ENCODE data around the gene BAIAP3.

BAIAP3 gene

GRCh38 chr16:1345651-1346421, 12.4 kb downstream of the BAIAP3 start:
- no peak overlapping the region for H3K27ac ChIP-seq (ENCODE audit: low read length)
- H3K4me1 ChIP-seq (ENCODE audit: control insufficient read depth in 1 of 2, insufficient read depth in 2 of 2, low read length in 2 of 2) = peaks cover 3 to 17% of the 10 kb centered on the region in 2 donors
- H3K9me3 ChIP-seq (ENCODE audit: control insufficient read depth in 1 of 2, low read length in 2 of 2) = no peaks in the 10 kb centered on the region
- no peak overlapping the region for H3K4me3 ChIP-seq (ENCODE audit: low read depth in 1 of 2, low read length in 2 of 2)
- H3K27me3 ChIP-seq (ENCODE audit: low read depth, low read length) = no peaks in the 10 kb centered on the region
- H3K36me3 ChIP-seq (ENCODE audit: control insufficient read depth in 1 of 2, insufficient read depth in 2 of 2, low read length in 2 of 2) = peaks cover 0 to 24% of the 10 kb centered on the region in 2 donors

GRCh38 chr16:1346422-1347285, 13.2 kb downstream of the BAIAP3 start:
- H3K27me3 ChIP-seq (ENCODE audit: low read depth, low read length) = no peaks in the 10 kb centered on the region
- no peak overlapping the region for H3K4me3 ChIP-seq (ENCODE audit: low read depth in 1 of 2, low read length in 2 of 2)
- no peak overlapping the region for H3K27ac ChIP-seq (ENCODE audit: low read length)
- H3K4me1 ChIP-seq (ENCODE audit: control insufficient read depth in 1 of 2, insufficient read depth in 2 of 2, low read length in 2 of 2) = peaks cover 3 to 23% of the 10 kb centered on the region in 2 donors
- H3K9me3 ChIP-seq (ENCODE audit: control insufficient read depth in 1 of 2, low read length in 2 of 2) = no peaks in the 10 kb centered on the region
- H3K36me3 ChIP-seq (ENCODE audit: control insufficient read depth in 1 of 2, insufficient read depth in 2 of 2, low read length in 2 of 2) = peaks cover 0 to 24% of the 10 kb centered on the region in 2 donors

DNA sequence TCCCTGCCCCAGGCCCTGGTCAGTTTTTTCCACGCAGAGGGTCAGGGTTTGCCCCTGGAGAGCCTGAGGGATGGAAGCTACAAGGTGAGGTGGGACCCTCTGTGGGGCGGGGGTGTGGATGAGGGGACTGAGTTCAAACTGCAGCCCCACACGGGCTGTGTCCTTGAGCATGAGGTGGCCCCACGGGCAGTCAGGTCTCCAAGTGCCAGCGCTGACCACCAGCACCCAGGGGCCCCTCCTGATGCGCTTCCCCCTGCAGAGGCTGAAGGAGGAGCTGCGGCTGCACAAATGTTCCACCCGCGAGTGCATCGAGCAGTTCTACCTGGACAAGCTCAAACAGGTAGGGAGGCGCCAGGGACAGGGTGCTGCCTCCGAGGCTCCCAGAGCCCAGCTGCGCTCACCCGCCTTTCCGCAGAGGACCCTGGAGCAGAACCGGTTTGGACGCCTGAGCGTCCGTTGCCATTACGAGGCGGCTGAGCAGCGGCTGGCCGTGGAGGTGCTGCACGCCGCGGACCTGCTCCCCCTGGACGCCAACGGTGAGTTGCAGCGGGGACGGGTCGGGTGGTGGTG, 13.9 kb downstream of the BAIAP3 start:
- H3K4me3 ChIP-seq (ENCODE audit: low read depth in 1 of 2, low read length in 2 of 2) = no peak overlapping the region
- no peak overlapping the region for H3K27ac ChIP-seq (ENCODE audit: low read length)
- no peaks in the 10 kb centered on the region for H3K27me3 ChIP-seq (ENCODE audit: low read depth, low read length)
- no peaks in the 10 kb centered on the region for H3K9me3 ChIP-seq (ENCODE audit: control insufficient read depth in 1 of 2, low read length in 2 of 2)
- H3K36me3 ChIP-seq (ENCODE audit: control insufficient read depth in 1 of 2, insufficient read depth in 2 of 2, low read length in 2 of 2) = peaks cover 0 to 24% of the 10 kb centered on the region in 2 donors
- peaks cover 2 to 25% of the 10 kb centered on the region in 2 donors for H3K4me1 ChIP-seq (ENCODE audit: control insufficient read depth in 1 of 2, insufficient read depth in 2 of 2, low read length in 2 of 2)

- H3K4me3 ChIP-seq (ENCODE audit: low read depth in 1 of 2, low read length in 2 of 2) = no peak overlapping the region
- H3K36me3 ChIP-seq (ENCODE audit: control insufficient read depth in 1 of 2, insufficient read depth in 2 of 2, low read length in 2 of 2) = peaks cover 0 to 24% of the 10 kb centered on the region in 2 donors
- H3K27me3 ChIP-seq (ENCODE audit: low read depth, low read length) = no peaks in the 10 kb centered on the region
Measured at GRCh38 chr16:1347962-1348361, 14.5 kb downstream of the BAIAP3 start.

DNA sequence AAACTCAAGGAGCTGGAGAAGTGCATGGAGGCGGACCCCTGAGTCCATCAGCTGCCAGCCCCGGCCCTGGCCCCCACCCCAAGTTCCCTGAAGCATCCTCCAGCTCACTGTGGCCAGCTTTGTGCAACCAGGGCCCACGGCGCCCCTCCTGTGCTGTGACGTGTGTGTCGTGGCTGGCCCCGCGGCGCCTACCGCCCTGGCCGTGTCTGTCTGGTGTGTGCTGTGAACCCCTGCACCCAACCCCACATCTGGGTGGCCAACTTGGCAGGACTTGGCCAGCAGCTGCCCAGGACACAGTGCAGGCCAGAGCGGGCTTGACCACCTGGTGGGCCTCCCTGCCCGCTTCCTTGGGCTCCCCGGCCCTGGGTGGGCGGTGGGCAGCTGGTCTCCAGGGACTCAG, 15.0 kb downstream of the BAIAP3 start:
- Histone ChIP-seq H3K36me3 (ENCODE audit: control insufficient read depth in 1 of 2, insufficient read depth in 2 of 2, low read length in 2 of 2) (peaks cover 0 to 24% of the 10 kb centered on the region in 2 donors), H3K4me1 (ENCODE audit: control insufficient read depth in 1 of 2, insufficient read depth in 2 of 2, low read length in 2 of 2) (peaks cover 5 to 29% of the 10 kb centered on the region in 2 donors)

More at GRCh38 chr16:1347962-1348361, 14.5 kb downstream of the BAIAP3 start:
- Histone ChIP-seq H3K27ac (ENCODE audit: low read length) (no peak overlapping the region), H3K9me3 (ENCODE audit: control insufficient read depth in 1 of 2, low read length in 2 of 2) (no peaks in the 10 kb centered on the region), H3K4me1 (ENCODE audit: control insufficient read depth in 1 of 2, insufficient read depth in 2 of 2, low read length in 2 of 2) (peaks cover 5 to 25% of the 10 kb centered on the region in 2 donors)

DNA sequence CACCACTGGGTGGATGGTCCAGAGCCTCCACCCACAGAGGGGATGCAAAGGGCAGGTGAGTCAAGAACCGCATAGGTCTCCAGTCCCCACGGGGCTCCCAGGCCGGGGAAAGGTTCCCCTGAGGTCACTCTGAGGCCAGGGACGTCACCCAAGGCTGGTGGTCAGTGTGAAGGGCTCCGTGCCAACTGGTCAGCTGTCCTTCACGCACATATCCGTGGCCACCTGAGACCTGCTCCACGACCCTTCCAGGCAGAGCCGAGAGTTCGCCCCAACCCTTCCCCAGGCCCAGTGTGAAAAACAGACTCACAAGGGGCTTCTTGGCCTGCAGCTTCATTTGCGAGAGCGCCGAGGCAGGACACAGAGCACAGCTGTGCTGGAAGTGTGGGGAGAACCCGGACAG, 15.5 kb downstream of the BAIAP3 start:
- Histone ChIP-seq H3K4me1 (ENCODE audit: control insufficient read depth in 1 of 2, insufficient read depth in 2 of 2, low read length in 2 of 2) (peaks cover 5 to 29% of the 10 kb centered on the region in 2 donors), H3K27me3 (ENCODE audit: low read depth, low read length) (no peaks in the 10 kb centered on the region), H3K4me3 (ENCODE audit: low read depth in 1 of 2, low read length in 2 of 2) (no peak overlapping the region), H3K9me3 (ENCODE audit: control insufficient read depth in 1 of 2, low read length in 2 of 2) (no peaks in the 10 kb centered on the region), H3K36me3 (ENCODE audit: control insufficient read depth in 1 of 2, insufficient read depth in 2 of 2, low read length in 2 of 2) (peaks cover 0 to 24% of the 10 kb centered on the region in 2 donors), H3K27ac (ENCODE audit: low read length) (no peak overlapping the region)

More for the DNA sequence above, 15.0 kb downstream of the BAIAP3 start:
- Histone ChIP-seq H3K4me3 (ENCODE audit: low read depth in 1 of 2, low read length in 2 of 2) (no peak overlapping the region), H3K9me3 (ENCODE audit: control insufficient read depth in 1 of 2, low read length in 2 of 2) (no peaks in the 10 kb centered on the region), H3K27ac (ENCODE audit: low read length) (no peak overlapping the region), H3K27me3 (ENCODE audit: low read depth, low read length) (no peaks in the 10 kb centered on the region)

DNA sequence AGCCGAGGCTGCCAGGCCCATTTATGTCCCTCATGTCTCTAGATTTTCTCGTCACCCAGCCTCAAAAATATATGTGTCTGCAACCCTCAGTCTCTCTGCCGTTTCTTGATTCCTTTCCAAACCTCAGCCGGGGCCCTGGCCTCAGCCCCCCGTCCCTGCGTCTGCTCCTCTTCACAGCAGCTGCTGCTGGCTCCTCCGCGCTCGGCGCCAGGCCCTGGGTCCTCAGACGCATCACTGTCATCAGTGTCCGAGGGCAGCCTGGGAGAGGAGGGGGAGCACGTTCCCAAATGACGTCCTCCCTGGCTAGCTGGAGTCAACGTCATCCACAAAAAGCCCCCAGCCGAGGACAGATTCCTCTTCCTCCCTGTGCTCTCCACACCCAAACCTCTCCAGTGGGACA, 15.9 kb downstream of the BAIAP3 start:
- Histone ChIP-seq H3K36me3 (ENCODE audit: control insufficient read depth in 1 of 2, insufficient read depth in 2 of 2, low read length in 2 of 2) (peaks cover 0 to 24% of the 10 kb centered on the region in 2 donors), H3K27ac (ENCODE audit: low read length) (no peak overlapping the region), H3K4me1 (ENCODE audit: control insufficient read depth in 1 of 2, insufficient read depth in 2 of 2, low read length in 2 of 2) (peaks cover 5 to 29% of the 10 kb centered on the region in 2 donors), H3K4me3 (ENCODE audit: low read depth in 1 of 2, low read length in 2 of 2) (no peak overlapping the region), H3K9me3 (ENCODE audit: control insufficient read depth in 1 of 2, low read length in 2 of 2) (no peaks in the 10 kb centered on the region), H3K27me3 (ENCODE audit: low read depth, low read length) (no peaks in the 10 kb centered on the region)

GRCh38 chr16:1349951-1350350, 16.5 kb downstream of the BAIAP3 start:
- Histone ChIP-seq H3K4me1 (ENCODE audit: control insufficient read depth in 1 of 2, insufficient read depth in 2 of 2, low read length in 2 of 2) (peaks cover 5 to 29% of the 10 kb centered on the region in 2 donors), H3K27me3 (ENCODE audit: low read depth, low read length) (no peaks in the 10 kb centered on the region), H3K36me3 (ENCODE audit: control insufficient read depth in 1 of 2, insufficient read depth in 2 of 2, low read length in 2 of 2) (peaks cover 0 to 24% of the 10 kb centered on the region in 2 donors), H3K4me3 (ENCODE audit: low read depth in 1 of 2, low read length in 2 of 2) (no peak overlapping the region), H3K27ac (ENCODE audit: low read length) (no peak overlapping the region), H3K9me3 (ENCODE audit: control insufficient read depth in 1 of 2, low read length in 2 of 2) (no peaks in the 10 kb centered on the region)

- Histone ChIP-seq H3K9me3 (ENCODE audit: control insufficient read depth in 1 of 2, low read length in 2 of 2) (no peaks in the 10 kb centered on the region), H3K4me1 (ENCODE audit: control insufficient read depth in 1 of 2, insufficient read depth in 2 of 2, low read length in 2 of 2) (peaks cover 5 to 29% of the 10 kb centered on the region in 2 donors), H3K36me3 (ENCODE audit: control insufficient read depth in 1 of 2, insufficient read depth in 2 of 2, low read length in 2 of 2) (peaks cover 0 to 24% of the 10 kb centered on the region in 2 donors), H3K4me3 (ENCODE audit: low read depth in 1 of 2, low read length in 2 of 2) (peak overlapping the region; percentile 68 to 100), H3K27ac (ENCODE audit: low read length) (no peak overlapping the region), H3K27me3 (ENCODE audit: low read depth, low read length) (no peaks in the 10 kb centered on the region)
Measured at GRCh38 chr16:1350691-1351090, 17.2 kb downstream of the BAIAP3 start.

GRCh38 chr16:1351215-1351581, 17.8 kb downstream of the BAIAP3 start:
- Histone ChIP-seq H3K4me3 (ENCODE audit: low read depth in 1 of 2, low read length in 2 of 2) (peak overlapping the region; percentile 68 to 100), H3K9me3 (ENCODE audit: control insufficient read depth in 1 of 2, low read length in 2 of 2) (no peaks in the 10 kb centered on the region), H3K27me3 (ENCODE audit: low read depth, low read length) (no peaks in the 10 kb centered on the region), H3K36me3 (ENCODE audit: control insufficient read depth in 1 of 2, insufficient read depth in 2 of 2, low read length in 2 of 2) (peaks cover 0 to 24% of the 10 kb centered on the region in 2 donors), H3K4me1 (ENCODE audit: control insufficient read depth in 1 of 2, insufficient read depth in 2 of 2, low read length in 2 of 2) (peaks cover 5 to 29% of the 10 kb centered on the region in 2 donors), H3K27ac (ENCODE audit: low read length) (no peak overlapping the region)
